AG10803 (cell line): ENCODE measurements around the gene KIF12.

Experiments used
- DNase-seq: peaks from one replicate; pipeline ENCODE4 v3.0.0; 2010; ENCODE audit warnings: low read depth
- H3K4me3 ChIP-seq: 2 replicates; pipeline ENCODE4 v1.5.1; 2011; ENCODE audit warnings: mild to moderate bottlenecking, low read length, control low read depth
- TF ChIP-seq, protein P1 (sequence below): conservative IDR thresholded peaks from 2 replicates; pipeline ENCODE4 v1.5.1; 2011; ENCODE audit warnings: mild to moderate bottlenecking, low read length, control low read depth, inconsistent platforms

KIF12 gene

GRCh38 chr9:114092336-114092735 is 6.8 kb downstream of the KIF12 start:
- H3K4me3 ChIP-seq = no peak overlapping the region
- TF ChIP-seq, protein P1, sequence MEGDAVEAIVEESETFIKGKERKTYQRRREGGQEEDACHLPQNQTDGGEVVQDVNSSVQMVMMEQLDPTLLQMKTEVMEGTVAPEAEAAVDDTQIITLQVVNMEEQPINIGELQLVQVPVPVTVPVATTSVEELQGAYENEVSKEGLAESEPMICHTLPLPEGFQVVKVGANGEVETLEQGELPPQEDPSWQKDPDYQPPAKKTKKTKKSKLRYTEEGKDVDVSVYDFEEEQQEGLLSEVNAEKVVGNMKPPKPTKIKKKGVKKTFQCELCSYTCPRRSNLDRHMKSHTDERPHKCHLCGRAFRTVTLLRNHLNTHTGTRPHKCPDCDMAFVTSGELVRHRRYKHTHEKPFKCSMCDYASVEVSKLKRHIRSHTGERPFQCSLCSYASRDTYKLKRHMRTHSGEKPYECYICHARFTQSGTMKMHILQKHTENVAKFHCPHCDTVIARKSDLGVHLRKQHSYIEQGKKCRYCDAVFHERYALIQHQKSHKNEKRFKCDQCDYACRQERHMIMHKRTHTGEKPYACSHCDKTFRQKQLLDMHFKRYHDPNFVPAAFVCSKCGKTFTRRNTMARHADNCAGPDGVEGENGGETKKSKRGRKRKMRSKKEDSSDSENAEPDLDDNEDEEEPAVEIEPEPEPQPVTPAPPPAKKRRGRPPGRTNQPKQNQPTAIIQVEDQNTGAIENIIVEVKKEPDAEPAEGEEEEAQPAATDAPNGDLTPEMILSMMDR = no peak
- DNase-seq = no peak

DNA sequence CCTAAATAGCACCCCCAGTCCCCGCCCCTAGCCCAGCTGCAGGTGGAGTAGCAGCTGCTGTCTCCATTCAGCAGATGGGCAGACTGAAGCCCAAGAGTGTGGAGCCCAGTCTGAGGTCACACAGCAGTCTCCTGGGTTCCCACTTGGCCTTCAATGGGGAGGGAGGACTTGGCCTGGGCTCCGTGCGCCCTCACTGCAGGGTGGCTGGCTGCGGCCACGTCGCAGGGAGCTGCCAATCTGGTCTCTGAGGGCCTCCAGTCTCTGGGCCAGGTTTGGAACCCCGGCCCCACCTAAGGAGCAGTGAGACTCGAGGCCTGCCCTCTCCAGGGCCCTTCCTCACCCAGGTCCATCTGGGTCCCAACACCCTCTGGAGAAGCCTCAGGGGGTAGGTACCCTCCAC is 7.4 kb downstream of the KIF12 start:
- no peak overlapping the region for H3K4me3 ChIP-seq
- no peak for DNase-seq
- TF ChIP-seq, protein P1 = no peak

GRCh38 chr9:114090798-114091197 is 8.3 kb downstream of the KIF12 start:
- no peak overlapping the region for H3K4me3 ChIP-seq
- DNase-seq = no peak
- TF ChIP-seq, protein P1 = no peak

DNA sequence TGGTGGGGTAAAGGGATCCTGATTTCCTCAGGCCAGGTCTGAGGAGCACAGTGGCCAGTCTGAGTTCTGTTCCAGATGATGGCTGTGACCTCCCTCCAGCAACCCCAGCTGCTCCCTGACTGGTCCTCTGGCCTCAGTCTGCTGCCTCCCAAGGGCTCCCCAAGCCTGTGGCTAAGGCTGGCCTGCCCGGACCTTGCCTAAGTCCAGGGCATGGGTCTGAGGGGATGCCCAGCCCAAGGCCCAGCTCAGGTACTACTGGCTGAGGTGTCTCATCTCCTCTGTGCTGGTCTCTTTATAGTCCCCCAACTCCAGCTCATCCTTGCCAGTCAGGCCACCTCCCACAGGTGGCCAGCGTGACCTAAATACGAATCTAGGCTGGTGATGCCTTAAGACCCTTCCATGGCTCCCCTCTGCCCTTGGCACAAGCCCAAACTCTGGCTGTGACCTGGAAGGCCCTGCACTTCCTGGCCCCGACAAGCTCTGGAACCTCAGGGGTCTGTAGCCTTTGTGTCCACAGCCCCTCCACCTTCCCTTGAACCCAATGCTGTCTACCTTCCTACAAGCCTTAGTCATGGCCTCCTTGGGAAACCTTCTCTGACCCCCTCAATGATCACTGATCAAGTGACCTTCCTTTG is 9.8 kb downstream of the KIF12 start:
- no peak overlapping the region for H3K4me3 ChIP-seq
- TF ChIP-seq, protein P1 = no peak
- DNase-seq = no peak

GRCh38 chr9:114088571-114089170 is 10.4 kb downstream of the KIF12 start:
- H3K4me3 ChIP-seq = no peak overlapping the region
- DNase-seq = no peak
- TF ChIP-seq, protein P1 = no peak

DNA sequence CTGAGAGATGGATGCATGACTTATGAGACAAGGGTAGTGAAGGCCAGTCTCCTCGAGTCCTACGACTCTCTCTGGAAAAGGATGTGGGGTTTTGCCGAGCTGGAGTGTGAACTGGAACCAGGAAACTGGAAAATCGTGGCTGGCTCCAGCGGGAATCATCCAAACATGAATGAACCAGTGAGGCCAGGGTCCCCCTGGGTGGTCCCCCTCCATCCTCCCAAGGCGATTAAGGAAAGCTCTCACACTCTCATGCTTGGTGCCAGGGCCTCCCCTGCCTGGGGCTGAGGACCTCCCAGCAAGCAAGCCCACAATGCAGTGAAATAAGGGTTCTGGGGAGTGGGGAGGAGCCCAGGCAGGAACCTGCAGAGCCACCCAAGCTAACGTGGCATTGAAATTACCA is 11.4 kb downstream of the KIF12 start:
- DNase-seq = no peak
- no peak overlapping the region for H3K4me3 ChIP-seq
- TF ChIP-seq, protein P1 = no peak

DNA sequence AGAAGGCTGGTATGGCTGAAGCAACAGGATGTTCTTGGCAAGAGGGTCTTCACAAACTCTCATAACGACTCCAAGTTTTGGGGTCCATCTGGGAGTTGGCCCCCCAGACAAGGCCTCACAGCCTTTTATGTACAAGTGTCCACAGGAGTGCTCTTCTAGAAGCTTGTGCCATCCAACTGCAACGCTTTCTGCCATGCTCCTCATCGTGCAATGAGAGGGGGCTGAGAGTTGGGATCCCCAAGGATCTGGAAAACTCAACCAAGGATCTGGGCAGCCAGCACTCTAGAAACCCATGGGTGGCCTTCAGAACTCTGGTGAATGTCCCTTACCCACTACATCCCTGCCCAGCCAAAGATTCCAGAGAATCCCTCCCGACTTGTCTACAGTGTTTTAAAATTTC is 12.5 kb downstream of the KIF12 start:
- TF ChIP-seq, protein P1 = no peak
- H3K4me3 ChIP-seq = no peak overlapping the region
- no peak for DNase-seq
